GM18909 (cell line): Measurements from ENCODE around the gene PRR29.
"Not testable (repeated sequence)": the region's sequence is repeated elsewhere in the genome, so short reads cannot be mapped to it uniquely, and the experiment has no call there.

ENCODE experiments used
- ATAC-seq: cut with Tn5 transposase; IDR thresholded peaks from one replicate; pipeline ENCODE4 v1.9.1; 2021; ENCODE audit warnings: mild to moderate bottlenecking; ENCODE audit not compliant: unreplicated experiment, poor library complexity

Gene PRR29

DNA sequence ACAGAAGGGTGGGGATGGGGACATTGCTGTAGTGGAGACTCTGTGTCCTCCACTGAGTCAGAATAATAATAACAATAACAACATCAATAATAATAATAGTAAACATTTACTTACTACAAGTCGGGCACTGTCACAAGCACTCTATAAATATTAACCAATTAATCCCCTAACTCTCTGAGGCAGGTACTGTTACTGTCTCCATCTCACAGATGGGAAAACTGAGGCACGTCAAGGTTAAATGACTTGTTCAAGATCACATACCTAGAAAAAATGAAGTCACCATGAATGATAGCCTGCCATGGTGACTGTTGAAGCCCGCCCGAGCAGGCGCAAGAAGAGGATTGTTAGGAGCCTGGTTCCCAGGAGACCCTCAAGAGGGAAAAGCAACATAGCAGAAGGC lies 10.2 kb downstream of the PRR29 start:
- no peak for ATAC-seq

DNA sequence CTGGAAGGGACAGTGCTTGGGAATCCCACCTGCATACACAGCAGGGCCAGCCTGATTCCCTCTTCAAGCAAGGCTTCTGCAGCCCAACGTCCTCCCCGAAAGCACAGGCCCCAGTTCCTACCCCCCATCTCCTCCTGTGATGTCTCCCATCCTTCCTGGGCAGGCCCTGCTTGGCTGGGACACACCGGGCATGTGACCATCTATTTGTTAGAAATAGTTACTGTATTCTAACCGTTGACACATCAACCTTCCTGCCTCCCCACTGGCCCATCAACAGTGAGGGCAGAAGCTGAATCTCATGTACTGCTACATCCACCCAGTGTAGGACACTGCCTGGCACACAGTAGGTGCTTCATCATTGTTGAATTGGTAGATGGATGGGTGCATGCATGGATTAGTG lies 10.7 kb downstream of the PRR29 start:
- no peak for ATAC-seq

DNA sequence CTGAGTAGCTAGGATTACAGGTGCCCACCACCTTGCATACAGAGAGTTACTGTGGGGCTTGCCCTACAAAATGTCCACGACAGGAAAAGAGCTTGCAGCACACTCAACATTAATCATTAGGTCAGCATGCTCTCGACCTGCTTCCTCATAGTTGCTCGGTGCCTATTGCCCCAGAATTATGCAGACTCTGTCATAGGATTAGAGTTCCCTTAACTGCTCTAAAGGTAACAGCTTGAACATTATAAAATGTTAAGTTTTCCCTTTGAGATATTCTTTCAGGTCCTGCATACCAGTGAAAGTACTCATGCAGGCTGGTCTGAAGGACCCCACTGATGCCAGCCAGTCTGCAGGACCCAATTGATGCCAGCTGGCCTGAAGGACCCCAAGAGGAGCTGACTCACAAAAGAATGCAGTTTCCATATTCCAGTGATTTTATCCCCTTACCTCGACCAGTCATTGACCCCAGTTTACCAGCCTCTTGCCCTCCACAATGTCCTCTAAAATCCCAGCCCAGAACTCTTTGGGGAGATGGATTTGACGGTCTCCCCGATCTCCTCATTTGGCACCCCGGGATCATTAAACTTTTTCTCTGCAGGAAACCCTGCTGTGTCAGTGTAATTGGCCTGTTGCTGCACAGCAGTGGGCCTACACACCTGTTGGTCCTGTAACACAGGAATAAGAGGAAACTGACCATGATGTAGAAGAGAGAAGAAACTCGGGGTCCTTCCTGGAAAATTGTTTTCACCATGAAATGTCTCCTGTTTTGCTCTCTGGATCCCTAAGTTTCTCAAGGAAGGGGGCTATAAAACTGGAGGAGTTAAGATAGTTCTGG lies 11.6 kb downstream of the PRR29 start:
- ATAC-seq, result no peak

DNA sequence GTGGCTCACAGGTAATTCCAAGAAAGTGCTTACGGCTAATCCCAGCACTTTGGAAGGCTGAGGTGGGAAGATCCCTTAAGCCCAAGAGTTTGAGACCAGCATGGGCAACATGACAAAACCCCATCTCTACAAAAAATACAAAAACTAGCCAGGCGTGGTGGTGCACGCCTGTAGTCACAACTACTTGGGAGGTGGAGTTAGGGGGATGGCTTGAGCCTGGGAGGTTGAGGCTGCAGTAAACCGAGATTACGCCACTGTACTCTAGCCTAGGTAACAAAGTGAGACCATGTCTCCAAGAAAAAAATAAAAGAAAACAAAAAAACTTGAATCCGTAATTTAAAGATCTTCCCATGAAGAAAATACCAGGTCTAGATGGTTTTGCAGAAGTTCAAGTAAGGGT lies 17.3 kb downstream of the PRR29 start:
- ATAC-seq, result no peak

DNA sequence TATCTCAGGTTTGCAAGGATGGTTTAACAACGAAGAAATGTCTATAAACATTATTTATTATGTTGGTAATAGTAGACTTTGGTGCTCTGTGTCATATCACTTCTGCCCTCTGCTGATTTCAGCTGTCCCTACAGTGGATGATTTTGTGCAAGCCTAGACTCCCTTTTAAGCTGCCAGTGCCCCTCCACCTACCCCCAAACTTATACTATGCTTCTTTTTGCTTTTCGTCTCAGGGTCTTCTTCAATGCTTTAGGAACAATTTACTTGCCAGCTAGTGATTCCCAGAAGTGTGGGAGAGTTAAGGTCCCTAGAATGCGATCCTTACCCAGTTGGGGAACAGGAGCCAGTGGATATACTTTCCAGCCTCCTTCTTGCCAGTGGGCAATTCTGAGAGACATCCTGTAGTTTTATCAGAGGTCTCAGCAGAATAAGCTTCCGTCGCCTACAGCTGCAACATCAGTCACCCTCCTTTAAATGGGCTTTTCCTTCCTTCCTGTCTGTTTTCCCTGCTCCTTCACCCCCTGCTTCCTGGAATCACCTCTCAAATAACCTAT lies 18.2 kb downstream of the PRR29 start:
- ATAC-seq, result no peak

- ATAC-seq, result no peak
These were observed 18.8 kb downstream of the PRR29 start for GRCh38 chr17:64016974-64017373.

GRCh38 chr17:64017381-64017980 lies 19.3 kb downstream of the PRR29 start:
- no peak for ATAC-seq

GRCh38 chr17:64019551-64019961 lies 21.4 kb downstream of the PRR29 start:
- ATAC-seq, result not testable (repeated sequence)

- peak; percentile 66 for ATAC-seq
These were observed 22.1 kb downstream of the PRR29 start, which contains the start of gene ICAM2 for GRCh38 chr17:64020056-64020766. Gene ICAM2, minus strand, starts transcription at chr17:64020633. Its CDS starts 13,942 bp downstream, at chr17:64006691.

DNA sequence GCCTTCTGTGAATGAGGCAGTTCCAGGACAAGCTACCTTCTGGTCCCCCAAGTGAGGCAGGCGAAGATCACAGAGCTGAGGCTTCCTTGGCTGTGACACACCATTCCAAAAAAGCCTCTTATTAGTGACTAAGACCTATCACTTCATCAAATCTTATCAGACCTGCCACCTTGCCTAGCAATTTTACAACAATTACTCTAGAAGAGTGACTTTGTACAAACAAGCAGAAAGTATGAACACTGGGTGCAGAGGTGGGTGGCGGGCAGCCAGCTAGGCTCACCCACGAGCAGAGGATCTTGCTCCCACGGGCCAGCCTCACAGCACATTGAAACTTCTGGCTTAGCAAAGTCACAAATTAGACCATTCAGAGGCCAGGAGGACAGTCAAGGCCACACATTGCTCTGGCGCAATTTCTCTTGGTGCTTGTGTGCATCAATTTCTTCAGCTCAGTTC lies 24.5 kb downstream of the PRR29 start:
- no peak for ATAC-seq

- no peak for ATAC-seq
These were observed 26.1 kb downstream of the PRR29 start for GRCh38 chr17:64024215-64024654.

- no peak for ATAC-seq
These were observed 26.9 kb downstream of the PRR29 start for GRCh38 chr17:64024781-64025731.

DNA sequence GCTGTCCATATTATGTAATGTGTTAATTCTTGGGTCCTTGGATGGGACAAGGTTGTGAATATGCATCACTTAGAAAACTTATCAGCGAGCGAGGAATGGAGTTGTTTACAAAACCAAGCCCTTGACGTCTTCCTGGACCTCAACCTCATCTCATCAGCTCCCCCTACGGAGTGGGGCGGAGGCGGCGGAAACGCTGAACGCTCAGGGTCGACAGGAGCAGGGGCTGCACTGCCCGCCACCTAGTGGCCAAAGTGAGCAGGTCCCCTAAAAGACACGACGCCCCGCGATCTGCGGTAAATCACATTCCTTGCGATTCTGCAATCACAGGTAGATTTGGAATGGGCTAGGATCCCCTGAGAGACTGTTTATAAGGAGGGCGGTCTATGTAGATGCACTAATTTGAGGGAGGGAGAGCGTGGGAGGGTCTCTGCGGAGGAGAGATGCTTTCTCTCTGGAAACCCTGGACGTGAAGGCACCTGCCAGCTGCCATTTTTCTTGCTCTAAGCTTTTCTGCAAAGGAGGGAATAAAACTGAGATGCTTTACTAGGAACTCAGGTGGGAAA lies 27.7 kb downstream of the PRR29 start:
- peak; percentile 69 for ATAC-seq

DNA sequence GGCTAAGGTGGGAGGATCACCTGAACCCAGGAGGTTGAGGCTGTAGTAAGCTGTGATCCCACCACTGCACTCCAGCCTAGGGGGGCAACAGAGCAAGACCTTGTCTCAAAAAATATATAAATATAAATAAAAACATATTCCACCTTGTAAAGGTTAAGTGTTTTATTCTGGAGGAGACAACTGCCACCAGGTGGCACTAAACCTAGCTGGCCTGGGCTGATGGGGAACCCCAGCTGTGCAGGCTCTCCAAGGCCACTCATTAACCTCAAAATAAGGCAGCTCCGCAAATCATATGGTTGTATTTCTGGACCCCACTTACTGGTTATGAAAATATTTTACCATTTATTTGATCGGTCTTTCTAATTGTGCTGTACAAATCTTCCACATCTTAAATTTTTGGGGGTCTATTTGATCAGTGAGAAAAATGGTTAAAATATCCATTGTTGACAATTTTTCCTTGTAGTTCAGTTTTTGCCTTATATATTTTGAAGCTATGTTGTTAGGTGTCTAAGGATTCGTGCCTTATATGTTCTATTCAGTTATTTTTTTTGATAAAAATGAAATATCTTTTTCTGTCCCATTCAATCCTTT lies 30.8 kb downstream of the PRR29 start:
- ATAC-seq, result no peak

GRCh38 chr17:64032081-64032480 lies 33.9 kb downstream of the PRR29 start:
- ATAC-seq, result no peak

GRCh38 chr17:64036198-64036922 lies 38.2 kb downstream of the PRR29 start:
- ATAC-seq, result no peak

GRCh38 chr17:64037180-64037579 lies 39.0 kb downstream of the PRR29 start:
- no peak for ATAC-seq

- ATAC-seq, result no peak
These were observed 39.7 kb downstream of the PRR29 start for GRCh38 chr17:64037802-64038201.
